Stimulated activated CD4-positive, alpha-beta T cell treated with anti-CD3 and anti-CD28 coated beads, Interleukin-15, amount 100 ng/mL, for 48 hours (primary cell): ENCODE results near the gene SNX15.
"Not testable (repeated sequence)": the region's sequence is repeated elsewhere in the genome, so short reads cannot be mapped to it uniquely, and the experiment has no call there.

Source experiments
- DNase-seq, 2 donors: peaks; one replicate each; pipeline ENCODE4 v3.0.0-alpha.2; 2020; ENCODE audit warnings: low read depth in 2 of 2

Gene SNX15

GRCh38 chr11:65016705-65017104, 10.5 kb upstream of the SNX15 start:
- no peak for DNase-seq

GRCh38 chr11:65017937-65018336, 9.3 kb upstream of the SNX15 start:
- DNase-seq: no peak

GRCh38 chr11:65019824-65020223, 7.4 kb upstream of the SNX15 start:
- no peak for DNase-seq

GRCh38 chr11:65021003-65021402, 6.2 kb upstream of the SNX15 start:
- no peak for DNase-seq

- DNase-seq: no peak
Measured at GRCh38 chr11:65021509-65021908, 5.7 kb upstream of the SNX15 start.

- not testable (repeated sequence) for DNase-seq
Measured at GRCh38 chr11:65023502-65023901, 3.7 kb upstream of the SNX15 start.

GRCh38 chr11:65026810-65027209, 429 bp upstream of the SNX15 start:
- no peak for DNase-seq

- DNase-seq: no peak
Measured at GRCh38 chr11:65032216-65032615, 5.0 kb downstream of the SNX15 start.

GRCh38 chr11:65034423-65034822, 7.2 kb downstream of the SNX15 start:
- DNase-seq: no peak

- DNase-seq: no peak
Measured at GRCh38 chr11:65035579-65035978, 8.3 kb downstream of the SNX15 start.

GRCh38 chr11:65036931-65037330, 9.7 kb downstream of the SNX15 start:
- DNase-seq: no peak

- DNase-seq: no peak
Measured at GRCh38 chr11:65040520-65040846, 13.2 kb downstream of the SNX15 start.

- peak; percentile 86 for DNase-seq
Measured at GRCh38 chr11:65040847-65041622, 13.8 kb downstream of the SNX15 start, which contains the start of gene SAC3D1. SAC3D1 (plus strand) TSS chr11:65041210; CDS start chr11:65041293, 83 bp downstream.

GRCh38 chr11:65042891-65043290, 15.7 kb downstream of the SNX15 start:
- no peak for DNase-seq

GRCh38 chr11:65043881-65044501, 16.8 kb downstream of the SNX15 start:
- no peak for DNase-seq

GRCh38 chr11:65045061-65045460, 17.8 kb downstream of the SNX15 start:
- no peak for DNase-seq

GRCh38 chr11:65045728-65046127, 18.5 kb downstream of the SNX15 start:
- DNase-seq: no peak

GRCh38 chr11:65047581-65048422, 20.6 kb downstream of the SNX15 start:
- no peak for DNase-seq

GRCh38 chr11:65051398-65051858, 24.2 kb downstream of the SNX15 start:
- no peak for DNase-seq

GRCh38 chr11:65053827-65054508, 26.7 kb downstream of the SNX15 start:
- DNase-seq: no peak

GRCh38 chr11:65055538-65055937, 28.3 kb downstream of the SNX15 start:
- no peak for DNase-seq

- no peak for DNase-seq
Measured at GRCh38 chr11:65056999-65057398, 29.8 kb downstream of the SNX15 start.
